ENCODE results near the gene SLC6A3. TPM values are rescaled to one million over a fixed set of nuclear protein-coding genes. Genes with fewer than 3 reads are reported as not detected.
"Not testable (repeated sequence)": the region's sequence is repeated elsewhere in the genome, so short reads cannot be mapped to it uniquely, and the experiment has no call there.

The SLC6A3 gene
- total RNA-seq, 1 donor from 2014 or later, result 0.57 TPM

DNA sequence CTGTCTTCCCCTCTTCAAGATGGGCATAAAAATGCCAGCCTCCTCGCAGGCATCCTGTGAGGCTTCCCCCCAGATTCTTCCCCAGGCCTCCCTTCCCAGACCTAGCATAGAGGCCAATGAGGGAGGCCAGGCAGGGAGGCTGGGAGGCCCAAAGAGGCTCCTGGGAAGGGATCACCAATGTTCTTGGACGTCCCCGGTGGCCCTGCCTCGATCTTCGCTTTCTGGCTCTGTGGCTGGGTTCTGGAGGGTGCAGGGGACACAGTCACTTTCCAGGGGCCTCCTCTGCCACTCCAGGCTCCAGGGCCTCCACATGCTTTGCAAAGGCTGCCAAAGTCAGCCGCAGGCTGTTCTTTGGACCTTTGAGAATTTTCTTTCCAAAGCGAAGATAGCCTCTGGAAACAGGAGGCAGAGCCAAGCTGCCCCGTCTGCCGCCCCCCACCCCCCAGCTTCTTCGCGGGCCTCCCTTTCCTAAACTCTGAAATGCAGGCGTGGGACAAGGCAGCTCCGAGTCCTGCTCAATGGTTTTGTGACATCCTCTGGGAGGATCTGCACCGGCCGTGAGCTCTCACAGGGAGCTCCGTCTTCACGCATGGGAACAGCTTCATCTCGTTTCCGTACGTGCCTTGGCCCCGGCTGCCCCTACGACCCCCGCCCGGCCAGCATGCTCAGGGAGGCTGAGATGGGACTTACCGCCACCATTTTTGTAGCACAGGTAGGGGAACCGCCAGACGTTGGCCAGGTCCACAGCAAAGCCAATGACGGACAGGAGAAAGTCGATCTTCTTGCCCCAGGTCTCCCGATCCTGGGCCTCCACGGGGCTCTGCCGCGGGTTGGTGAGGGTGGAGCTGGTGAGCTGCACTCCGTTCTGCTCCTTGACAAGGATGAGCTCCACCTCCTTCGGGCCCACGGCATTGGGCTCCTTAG lies 2.8 kb downstream of the SLC6A3 start:
- no peak for DNase-seq (ENCODE audit: low spot score)

DNA sequence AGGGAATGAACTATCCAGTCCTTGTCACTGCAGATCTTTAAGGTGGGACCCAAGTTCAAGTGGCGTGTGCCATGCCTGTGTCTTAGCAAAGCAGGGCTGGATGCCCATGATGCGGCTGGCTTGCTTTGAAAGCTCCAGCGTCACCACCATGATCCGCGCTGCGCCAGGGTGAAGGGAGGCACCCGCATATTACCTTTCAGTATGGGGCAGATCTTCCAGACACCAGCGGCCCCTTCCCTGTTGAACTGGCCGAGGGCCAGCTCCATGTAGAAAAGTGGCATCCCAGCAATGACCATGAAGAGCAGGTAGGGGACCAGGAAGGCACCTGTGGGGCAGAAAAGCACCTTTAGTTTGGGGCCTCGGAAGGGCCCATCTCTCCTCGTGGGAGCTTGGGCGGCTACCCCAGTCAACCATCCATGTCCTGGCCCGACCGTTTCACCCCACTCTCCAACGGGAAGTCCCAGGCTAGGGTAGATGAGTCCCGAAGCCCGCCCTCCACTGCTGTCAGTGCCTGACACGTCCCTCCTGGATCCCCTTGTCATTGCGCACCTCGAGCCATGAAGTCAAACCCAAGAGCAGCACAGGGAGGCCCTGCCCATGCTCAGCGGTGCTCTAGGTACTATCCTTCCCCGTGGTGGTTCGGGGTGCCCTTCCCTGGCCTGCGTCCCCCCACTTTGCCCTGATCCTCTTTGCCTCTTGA lies 3.9 kb downstream of the SLC6A3 start:
- DNase-seq (ENCODE audit: low spot score), result no peak

DNA sequence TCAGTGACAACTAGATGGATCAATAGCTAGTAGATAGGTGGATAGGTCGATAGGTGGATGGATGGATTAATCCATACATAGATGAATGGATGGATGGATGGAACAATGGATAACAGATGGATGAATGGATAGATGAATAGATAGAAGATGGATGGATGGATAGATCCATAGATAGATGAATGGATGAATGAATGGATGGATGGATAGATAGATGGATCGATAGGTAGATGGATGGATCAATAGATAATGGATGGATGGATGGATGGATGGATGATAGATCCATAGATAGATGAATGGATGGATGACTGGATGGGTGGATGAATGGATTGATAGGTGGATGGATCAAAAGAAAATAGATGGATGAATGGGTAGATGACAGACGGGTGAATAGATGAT lies 5.1 kb downstream of the SLC6A3 start:
- DNase-seq (ENCODE audit: low spot score), result no peak

DNA sequence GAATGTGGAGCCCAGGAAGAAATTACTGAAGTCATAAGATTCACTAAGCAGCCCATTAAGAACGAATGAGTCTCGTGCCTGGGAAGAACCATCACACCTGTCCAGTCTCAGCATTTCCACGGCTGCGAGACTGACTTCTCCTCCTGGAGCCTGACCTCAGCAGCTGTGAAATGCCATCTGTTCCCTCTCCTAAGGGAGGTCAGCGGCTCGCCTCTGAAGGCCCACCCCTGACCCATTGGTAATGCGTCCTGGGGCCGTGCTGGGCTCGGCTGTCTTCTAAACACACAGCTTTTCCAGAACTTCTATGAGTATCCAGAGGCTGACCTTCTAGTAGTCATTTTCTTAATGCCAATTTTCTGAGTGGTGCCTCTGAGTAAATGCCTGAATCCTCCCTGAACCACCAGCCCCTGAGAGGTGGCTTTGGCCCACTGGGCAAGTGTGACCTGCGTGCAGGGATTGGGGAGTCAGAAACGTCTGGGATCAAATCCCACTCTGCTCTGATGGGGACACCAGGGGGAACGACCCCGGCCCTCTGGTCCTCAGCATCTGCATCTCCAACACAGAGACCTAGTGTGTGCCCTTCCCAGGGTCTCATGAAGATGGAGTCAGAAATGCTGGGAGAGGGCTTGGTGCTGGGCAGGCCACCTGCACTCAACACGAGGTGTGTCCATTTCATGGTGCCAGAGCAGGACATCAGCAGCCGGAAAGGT lies 5.7 kb downstream of the SLC6A3 start:
- DNase-seq (ENCODE audit: low spot score), result no peak

DNA sequence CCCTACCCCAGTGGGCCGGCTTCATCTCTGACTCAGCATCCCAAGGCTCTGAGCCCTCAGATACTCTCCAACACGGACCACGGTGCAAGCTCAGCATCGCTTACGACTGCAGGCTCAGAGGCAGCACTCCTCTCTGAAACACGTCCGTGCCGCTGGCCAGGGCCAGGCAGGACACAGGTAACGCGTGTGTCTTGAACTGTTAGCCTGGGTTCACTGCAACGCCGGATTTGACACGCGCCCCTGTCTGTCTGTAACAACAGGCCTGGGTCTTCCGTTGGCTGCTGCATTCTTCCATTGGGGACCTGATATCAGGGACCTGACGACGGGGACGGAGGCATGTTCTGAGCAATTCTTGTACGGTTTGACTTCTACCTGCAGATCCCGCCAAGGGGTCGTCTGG lies 6.4 kb downstream of the SLC6A3 start:
- no peak for DNase-seq (ENCODE audit: low spot score)

DNA sequence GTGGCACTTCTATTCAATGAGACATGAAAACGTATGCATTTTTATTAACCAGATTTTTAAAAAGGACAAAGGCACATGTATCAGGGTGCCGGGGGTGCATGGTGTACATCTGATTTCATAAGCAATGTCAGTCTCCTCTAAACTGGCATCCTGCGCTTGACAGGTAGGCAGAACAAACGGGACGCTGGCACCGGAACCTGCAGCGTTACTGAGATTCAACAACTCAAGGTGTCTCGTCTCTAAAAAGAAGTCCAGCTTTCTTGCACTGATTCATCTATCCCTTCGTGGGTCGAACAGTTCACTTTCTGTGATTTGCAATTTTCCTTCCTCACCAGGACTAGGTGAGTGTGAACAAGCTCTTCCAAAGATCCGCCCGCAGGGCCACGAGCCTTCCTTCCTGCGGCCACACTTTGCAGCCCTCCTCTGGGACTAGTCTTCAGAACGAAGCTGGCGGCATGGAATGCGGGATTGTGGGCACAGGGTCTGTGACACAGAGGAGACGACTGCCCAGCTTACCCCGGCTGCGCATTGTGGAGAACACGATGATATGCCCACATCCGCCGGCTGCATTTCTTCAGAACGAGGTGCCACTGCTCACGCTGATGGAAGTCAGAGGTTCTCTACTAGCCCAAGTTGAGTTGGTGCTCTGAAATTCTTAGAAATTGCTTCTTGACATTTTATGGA lies 7.2 kb downstream of the SLC6A3 start:
- DNase-seq (ENCODE audit: low spot score), result peak; percentile 1

DNA sequence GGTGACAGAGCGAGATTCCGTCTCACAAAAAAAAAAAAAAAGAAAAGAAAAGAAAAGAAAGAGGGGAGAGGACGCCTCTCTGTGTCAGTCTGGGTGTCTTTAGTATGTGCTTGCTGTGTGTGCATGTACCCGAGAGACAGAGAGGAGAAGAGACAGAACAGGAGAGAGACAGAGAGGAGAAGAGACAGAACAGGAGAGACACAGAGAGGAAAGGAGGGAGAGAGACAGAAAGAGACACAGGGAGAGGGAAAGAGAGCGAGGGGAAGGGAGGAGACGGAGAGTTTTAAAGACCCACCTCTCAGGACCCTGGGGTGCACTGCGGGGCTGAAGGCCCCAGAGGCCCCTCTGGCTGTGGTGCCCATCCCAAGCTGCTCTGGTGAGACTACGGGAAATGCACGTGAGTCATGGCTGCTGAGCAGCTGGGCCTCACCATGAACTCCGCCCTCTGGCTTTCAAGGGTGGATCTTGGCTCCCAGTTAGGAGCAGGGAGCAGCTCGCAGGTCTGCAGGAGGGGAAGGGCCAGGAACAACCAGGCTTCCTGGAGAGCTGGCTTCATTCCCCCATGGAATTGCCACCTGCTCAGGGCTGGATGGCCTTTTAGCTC lies 7.9 kb downstream of the SLC6A3 start:
- DNase-seq (ENCODE audit: low spot score), result peak; percentile 22

DNA sequence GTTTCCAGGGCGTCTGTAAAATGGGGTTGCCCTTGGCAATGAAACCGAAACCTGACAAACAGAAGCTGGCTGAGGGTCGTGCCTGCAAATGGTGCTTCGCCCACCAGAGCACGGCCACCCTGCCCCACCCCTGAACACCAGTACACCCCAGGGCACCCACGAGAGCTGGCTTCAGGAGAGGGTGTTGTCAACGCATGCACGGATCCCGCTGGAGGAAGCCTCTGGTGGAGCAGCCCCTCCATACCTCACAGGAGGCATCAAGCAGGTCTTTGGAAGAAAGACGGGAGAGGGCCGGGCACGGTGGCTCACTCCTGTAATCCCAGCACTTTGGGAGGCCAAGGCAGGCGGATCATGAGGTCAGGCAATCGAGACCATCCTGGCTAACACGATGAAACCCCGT lies 8.6 kb downstream of the SLC6A3 start:
- DNase-seq (ENCODE audit: low spot score), result peak; percentile 26

DNA sequence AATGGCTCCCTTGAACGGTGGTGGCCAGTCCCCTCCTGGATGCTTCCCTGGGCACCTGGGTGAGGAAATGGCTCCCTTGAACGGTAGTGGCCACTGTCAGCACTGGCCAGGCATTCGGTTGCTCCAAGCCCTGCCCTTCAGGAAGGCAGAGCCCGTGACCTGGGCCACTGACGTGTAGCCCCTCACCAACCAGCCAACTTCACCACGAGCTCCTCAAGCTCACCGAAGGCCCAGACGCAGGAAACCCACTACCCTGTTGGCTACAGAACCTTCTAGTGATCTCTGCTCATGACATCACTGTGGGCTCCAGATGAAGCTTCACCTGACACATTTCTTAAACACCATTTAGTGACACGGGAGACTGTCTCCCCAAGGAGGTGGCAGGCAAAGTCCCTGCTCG lies 9.2 kb downstream of the SLC6A3 start:
- peak; percentile 5 for DNase-seq (ENCODE audit: low spot score)

DNA sequence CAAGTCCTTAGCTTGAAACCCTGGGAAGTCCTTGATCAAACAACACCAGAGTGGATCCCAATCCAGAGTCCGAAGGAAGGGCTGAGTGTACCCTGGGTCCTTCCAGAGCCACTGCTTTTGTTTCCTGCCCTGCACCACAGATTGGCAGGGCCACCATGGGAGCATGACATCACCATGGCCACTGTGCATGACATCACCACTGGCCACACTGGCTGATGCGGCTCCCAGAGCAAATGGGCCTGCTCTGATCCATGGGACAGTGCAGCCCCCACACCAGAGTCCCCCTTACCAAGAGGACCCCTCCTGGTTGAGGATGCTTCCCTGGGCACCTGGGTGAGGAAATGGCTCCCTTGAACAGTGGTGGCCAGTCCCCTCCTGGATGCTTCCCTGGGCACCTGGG lies 9.9 kb downstream of the SLC6A3 start:
- DNase-seq (ENCODE audit: low spot score), result no peak

DNA sequence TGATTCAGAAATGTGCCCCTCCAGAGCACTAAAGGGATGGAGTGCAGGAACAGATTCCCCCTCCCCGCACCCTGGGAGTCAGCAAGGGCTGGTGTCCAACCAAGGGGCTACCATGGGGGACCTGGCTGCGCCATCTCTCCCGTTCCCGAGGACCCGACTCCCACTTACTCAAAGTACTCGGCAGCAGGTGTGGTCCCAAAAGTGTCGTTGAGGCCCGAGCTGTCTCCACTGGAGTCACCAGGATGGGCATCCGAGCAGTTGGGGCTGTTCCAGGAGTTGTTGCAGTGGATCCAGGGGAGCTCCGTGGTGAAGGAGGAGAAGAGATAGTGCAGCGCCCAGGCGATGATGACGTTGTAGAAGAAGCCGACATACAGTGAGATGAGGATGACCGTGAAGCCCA lies 12.9 kb downstream of the SLC6A3 start:
- no peak for DNase-seq (ENCODE audit: low spot score)

DNA sequence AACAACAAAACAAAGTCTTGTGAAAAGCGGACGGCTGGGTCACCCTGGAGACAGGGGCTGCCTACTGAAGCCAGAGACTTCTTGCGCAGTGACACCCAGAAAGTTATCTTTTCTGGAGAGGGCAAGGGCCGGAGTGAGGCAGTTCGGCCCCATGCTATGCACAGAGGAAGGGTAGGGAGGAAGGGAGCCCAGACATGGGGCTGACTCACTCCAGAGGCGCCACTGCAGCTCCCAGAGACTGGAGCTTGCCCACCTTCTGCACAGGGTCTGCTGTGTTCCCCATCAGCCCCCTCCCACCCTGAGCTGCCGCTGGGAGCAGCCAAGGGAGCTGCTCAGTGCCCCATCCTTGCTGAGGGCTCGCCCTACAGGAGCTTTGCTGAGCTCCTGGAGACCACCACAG lies 13.3 kb downstream of the SLC6A3 start:
- DNase-seq (ENCODE audit: low spot score), result no peak

DNA sequence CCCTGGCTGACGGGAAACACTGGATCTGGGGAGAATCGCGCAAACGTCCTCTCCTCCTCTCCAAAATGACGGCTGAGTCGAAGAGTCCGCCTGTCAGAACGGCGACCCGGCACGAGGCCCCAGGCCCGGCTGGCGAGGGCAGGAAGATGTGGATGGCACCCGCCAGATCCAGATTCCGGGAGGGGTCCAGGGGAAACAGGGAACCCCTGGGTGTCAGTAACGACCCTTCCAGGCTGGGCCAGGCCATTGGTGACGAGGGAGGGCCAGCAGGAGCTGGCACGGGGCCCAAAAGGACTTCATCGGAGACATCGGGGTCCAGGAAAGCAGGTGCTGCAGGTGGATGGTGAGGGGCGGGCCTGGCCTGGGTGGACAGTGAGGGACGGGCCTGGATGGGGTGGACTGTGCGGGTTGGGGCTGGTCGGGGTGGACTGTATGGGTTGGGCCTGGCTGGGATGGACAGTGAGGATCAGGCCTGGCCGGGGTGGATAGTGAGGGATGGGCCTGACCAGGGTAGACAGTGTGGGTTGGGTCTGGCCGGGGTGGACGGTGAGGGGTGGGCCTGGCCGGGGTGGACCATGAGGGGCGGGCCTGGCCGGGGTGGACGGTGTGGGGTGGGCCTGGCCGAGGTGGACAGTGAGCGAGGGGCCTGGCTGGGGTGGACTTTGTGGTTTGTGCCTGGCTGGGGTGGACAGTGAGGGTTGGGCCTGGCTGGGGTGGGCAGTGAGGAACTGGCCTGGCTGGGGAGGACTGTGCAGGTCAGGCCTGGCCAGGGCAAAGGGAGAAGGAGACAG lies 14.0 kb downstream of the SLC6A3 start:
- no peak for DNase-seq (ENCODE audit: low spot score)

DNA sequence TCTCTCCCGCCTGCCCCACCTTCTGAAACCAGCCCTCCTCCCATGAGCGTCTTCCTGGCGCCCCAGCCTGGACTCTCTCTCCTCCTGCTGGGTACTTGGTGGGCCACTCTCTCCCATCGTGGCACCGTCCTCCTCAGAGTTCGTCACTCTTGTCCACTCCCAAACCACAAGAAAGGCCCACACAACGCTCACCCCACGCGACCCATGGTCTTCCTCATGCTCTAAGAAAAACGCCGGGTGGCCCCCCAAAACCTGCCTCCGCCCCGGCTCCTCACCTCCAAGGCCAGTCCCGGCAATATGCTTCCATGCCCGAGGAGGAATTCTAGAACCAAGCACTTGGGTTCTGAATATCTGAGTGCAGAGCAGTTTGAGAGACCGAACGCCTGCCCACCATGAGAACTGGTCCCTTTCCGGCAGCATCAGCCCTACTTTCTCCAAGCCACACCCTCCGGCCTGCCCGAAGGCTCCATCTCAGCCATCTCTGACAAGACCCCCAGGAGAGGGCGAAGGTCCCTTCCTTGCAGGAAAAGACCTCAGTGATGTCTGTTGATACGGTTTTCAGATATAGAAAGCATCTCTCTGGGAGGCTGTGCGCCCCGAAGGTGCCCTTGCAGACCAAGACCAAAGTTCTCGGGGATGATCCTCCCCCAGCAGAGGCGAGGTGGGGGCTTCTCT lies 15.0 kb downstream of the SLC6A3 start:
- no peak for DNase-seq (ENCODE audit: low spot score)

DNA sequence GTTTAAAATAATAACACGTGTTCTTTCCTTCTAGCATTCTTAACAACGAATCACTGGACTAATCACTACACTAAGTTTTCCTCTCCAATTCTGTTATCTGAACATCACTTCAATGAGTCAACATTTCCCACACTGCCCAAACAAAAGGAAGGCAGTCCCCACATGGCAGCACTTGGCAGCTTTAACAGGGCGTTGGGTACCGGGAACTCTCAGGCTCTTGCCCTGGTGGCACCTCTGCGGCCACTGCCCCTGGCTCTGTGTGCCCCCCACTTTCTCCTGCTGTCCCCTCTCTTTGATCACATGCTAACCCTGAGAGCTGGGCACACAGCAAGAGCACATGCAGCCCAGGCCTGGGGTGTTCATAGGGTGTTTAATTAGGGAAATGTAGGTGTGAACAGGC lies 15.7 kb downstream of the SLC6A3 start:
- no peak for DNase-seq (ENCODE audit: low spot score)

DNA sequence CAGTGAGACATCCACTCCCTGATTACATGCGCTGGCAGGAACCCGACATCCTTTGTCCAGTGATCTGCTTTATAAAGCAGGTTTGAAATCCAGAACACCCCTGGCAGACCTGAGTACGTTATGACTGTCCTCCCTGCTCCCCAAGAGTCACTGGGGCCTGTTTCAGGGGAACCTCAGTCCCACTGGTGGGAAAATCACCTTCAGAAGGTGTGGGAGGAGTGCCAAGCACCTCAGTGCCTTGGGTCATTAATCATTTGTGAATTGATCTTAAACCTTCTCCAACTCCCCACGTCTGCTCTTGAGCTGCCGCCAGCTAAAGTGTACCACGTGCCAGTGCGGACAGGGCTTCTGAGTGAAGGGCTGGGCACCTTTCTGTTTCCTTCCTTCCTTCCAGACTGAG lies 16.2 kb downstream of the SLC6A3 start:
- no peak for DNase-seq (ENCODE audit: low spot score)

DNA sequence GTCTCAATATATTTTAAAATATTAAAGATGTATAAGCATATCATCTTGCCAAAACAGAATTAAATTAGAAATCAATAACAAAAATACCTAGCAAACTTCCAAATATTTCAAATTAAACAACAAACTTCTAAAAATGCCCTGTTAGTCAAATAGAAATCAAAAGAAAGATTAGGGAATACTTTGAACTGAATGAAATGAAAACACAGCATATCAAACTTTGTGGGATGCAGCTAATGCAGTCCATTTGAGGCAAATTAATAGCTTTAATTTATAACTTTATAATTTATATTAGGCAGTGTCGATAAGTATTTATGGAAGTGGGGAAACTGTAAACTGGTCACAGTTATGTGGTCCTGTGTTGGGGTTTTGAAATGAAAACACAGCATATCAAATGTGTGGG lies 17.1 kb downstream of the SLC6A3 start:
- no peak for DNase-seq (ENCODE audit: low spot score)

DNA sequence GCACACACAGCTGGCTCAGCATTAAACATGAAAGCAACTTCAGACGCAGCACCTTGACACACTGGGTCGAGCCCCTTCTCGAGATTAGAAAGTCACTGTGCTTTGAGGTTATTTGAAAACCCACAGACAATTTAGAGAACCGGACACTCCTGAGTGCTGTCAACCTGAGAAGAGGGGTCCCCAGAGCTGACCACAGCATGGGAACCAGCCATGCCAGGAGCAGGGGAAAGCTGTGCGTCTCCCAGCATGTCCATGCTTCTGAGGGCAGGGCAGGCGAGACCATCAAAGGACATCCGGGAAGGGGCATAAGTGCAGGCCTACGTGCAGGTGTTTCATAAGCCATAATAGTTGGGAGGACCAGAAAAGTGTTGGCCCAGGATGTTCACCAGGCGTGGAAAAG lies 20.5 kb downstream of the SLC6A3 start:
- no peak for DNase-seq (ENCODE audit: low spot score)

DNA sequence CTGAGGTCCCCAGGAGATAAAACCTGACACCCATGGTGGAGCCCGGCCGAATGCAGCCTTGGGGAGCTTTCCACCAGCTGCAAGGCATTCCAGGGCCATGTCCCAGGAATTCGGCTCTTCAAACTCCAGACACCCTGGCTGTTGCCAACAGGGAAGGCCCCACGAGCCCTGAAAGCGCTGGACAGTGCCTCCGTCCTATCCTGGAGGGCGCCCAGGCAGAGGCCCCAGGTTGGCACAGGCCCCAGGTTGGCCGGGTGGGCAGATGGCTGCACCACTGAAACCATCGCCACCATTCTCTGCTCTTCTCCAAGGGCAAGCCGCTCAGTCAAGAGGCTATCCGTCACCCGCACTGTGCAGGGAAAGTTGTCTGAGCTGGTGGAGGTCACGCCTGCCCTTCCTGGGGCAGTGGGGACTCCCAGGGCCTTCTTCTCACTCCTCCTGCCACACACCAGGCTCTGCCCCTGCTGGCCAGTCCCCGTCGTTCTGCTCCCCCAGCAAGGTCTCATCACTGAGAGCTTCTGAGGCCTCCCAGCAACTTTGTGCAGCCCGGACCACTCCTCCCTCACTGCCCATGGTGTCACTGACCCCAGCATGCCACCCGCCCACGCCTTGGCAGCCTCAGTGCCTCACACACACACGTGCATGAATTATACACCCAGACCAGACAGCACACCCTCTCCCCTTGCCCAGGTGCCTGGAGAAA lies 21.2 kb downstream of the SLC6A3 start:
- no peak for DNase-seq (ENCODE audit: low spot score)

DNA sequence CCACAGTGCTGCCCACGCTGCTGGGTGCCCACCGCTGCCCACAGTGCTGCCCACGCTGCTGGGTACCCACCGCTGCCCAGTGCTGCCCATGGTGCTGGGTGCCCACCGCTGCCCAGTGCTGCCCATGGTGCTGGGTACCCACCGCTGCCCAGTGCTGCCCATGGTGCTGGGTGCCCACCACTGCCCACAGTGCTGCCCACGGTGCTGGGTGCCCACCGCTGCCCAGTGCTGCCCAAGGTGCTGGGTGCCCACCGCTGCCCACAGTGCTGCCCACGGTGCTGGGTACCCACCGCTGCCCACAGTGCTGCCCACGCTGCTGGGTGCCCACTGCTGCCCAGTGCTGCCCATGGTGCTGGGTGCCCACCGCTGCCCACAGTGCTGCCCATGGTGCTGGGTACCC lies 22.7 kb downstream of the SLC6A3 start:
- DNase-seq (ENCODE audit: low spot score), result not testable (repeated sequence)
